Measurements from ENCODE around the gene KXD1.
"Not testable (repeated sequence)": the region's sequence is repeated elsewhere in the genome, so short reads cannot be mapped to it uniquely, and the experiment has no call there.

KXD1 gene

DNA sequence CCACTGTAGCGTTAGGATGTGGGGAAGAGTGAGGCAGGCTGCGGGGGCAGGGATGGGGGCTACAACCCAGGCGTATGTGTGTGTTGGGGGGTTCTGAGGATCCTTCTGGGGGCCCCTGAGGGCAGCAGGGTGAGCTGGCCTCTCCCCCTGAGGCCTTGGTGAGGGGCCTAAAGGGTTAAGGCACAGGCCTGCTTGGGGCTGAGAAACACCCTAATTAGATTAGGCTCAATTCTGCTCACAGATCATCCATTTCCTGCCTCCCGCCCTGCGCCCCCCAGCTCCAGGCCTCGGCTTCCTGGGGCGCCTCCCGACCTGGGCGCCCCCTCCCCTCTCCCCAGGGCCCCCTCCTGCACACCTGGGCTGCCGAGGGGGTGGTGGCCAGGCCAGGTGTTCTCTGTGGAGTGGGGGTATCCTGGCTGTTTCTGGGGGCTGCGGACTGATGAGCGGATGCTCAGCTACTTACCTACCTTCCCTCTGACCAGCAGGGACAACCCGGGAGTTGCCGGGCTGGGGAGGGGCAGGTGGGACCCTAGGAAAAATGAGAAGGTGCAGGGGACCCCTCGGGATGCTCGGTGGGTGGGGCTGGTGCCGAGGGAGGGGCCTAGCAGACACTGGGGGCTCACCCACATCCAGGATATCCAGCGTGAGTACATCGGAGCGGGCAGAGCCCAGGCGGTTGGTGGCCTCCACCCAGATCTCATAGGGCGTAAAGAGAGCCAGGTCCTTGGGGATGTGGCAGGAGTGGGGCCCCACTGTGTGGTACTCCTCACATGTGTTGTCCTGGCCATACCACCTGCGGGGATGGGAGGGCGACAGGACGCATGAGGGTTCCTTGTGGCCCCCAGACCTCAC lies 40.4 kb downstream of the KXD1 start:
- no peak overlapping the region for H3K4me2 ChIP-seq
- H4K20me1 ChIP-seq (ENCODE audit: insufficient read depth): no peaks in the 10 kb centered on the region
- H2AFZ ChIP-seq (ENCODE audit: low read depth): no peak overlapping the region
- no peak overlapping the region for H3K9ac ChIP-seq
- H3K27ac ChIP-seq: no peak overlapping the region
- H3K36me3 ChIP-seq (ENCODE audit: insufficient read depth): no peaks in the 10 kb centered on the region
- peaks cover 53% of the 10 kb centered on the region for H3K27me3 ChIP-seq (ENCODE audit: insufficient read depth, low read depth)
- peaks cover 6% of the 10 kb centered on the region for H3K4me1 ChIP-seq (ENCODE audit: low read depth, poor library complexity, severe bottlenecking)
- TF ChIP-seq, protein P1, sequence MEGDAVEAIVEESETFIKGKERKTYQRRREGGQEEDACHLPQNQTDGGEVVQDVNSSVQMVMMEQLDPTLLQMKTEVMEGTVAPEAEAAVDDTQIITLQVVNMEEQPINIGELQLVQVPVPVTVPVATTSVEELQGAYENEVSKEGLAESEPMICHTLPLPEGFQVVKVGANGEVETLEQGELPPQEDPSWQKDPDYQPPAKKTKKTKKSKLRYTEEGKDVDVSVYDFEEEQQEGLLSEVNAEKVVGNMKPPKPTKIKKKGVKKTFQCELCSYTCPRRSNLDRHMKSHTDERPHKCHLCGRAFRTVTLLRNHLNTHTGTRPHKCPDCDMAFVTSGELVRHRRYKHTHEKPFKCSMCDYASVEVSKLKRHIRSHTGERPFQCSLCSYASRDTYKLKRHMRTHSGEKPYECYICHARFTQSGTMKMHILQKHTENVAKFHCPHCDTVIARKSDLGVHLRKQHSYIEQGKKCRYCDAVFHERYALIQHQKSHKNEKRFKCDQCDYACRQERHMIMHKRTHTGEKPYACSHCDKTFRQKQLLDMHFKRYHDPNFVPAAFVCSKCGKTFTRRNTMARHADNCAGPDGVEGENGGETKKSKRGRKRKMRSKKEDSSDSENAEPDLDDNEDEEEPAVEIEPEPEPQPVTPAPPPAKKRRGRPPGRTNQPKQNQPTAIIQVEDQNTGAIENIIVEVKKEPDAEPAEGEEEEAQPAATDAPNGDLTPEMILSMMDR (conservative IDR thresholded peaks at IDR 0.05; ENCODE audit: low read depth, low read length): no peak
- no peaks in the 10 kb centered on the region for H3K79me2 ChIP-seq (ENCODE audit: insufficient read depth, low read depth)
- H3K4me3 ChIP-seq (IDR thresholded peaks at IDR 0.05; ENCODE audit: insufficient read depth, low read depth, low read length): no peak overlapping the region

DNA sequence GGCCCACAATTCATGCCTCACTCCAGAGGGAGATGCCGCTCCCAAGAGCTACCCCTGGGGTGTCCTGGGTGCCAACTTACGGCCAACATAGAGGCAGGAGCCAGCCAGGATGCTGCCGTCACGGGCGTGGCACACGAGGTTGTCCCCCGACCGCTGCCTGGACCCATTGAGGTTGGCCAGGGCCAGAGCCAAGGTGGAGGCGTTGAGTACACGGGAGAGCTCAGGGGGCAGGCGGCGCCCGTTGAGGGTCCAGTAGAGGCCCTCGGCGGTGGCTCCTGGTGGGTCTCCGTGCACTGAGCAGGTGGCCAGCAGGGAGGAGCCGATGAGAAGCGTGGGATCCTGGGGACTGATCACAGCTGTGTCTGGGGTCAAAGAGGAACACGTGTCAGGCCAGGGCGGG lies 41.8 kb downstream of the KXD1 start:
- Histone ChIP-seq H3K9ac (no peak overlapping the region), H3K4me3 (IDR thresholded peaks at IDR 0.05; ENCODE audit: insufficient read depth, low read depth, low read length) (no peak overlapping the region), H2AFZ (ENCODE audit: low read depth) (no peak overlapping the region), H3K27me3 (ENCODE audit: insufficient read depth, low read depth) (peaks cover 65% of the 10 kb centered on the region), H3K4me1 (ENCODE audit: low read depth, poor library complexity, severe bottlenecking) (peaks cover 4% of the 10 kb centered on the region), H3K4me2 (no peak overlapping the region), H3K36me3 (ENCODE audit: insufficient read depth) (no peaks in the 10 kb centered on the region), H3K79me2 (ENCODE audit: insufficient read depth, low read depth) (no peaks in the 10 kb centered on the region), H4K20me1 (ENCODE audit: insufficient read depth) (no peaks in the 10 kb centered on the region), H3K27ac (no peak overlapping the region)
- TF ChIP-seq, protein P1 (conservative IDR thresholded peaks at IDR 0.05; ENCODE audit: low read depth, low read length): no peak

DNA sequence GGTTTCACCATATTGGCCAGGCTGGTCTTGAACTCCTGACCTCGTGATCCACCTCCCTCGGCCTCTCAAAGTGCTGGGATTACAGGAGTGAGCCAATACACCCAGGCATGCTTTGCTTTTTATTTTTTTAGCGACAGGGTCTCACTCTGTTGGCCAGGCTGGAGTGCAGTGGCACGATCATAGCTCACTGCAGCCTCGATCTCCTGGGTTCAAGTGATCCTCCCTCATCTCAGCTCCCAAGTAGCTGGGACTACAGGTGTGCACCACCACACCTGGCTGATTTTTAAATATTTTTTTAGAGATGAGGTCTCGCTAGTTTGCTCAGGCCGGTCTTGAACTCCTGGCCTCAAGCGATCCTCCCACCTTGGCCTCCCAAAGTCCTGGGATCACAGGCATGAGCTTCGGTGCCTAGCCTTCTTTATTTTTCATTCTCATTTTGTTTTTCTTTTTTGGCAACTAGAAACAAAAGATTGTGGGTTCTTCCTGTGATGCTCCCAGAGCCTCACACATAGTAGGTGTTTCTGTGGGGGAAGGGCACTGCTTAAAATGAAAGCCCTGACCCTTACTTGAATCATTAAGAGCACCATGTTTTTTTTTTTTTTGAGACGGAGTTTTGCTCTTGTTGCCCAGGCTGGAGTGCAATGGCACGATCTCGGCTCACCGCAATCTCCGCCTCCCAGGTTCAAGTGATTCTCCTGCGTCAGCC lies 43.2 kb downstream of the KXD1 start:
- not testable (repeated sequence) for H3K4me3 ChIP-seq (IDR thresholded peaks at IDR 0.05; ENCODE audit: insufficient read depth, low read depth, low read length); H3K36me3 ChIP-seq (ENCODE audit: insufficient read depth); H3K79me2 ChIP-seq (ENCODE audit: insufficient read depth, low read depth); H3K27ac ChIP-seq; H3K9ac ChIP-seq; H3K4me2 ChIP-seq; H4K20me1 ChIP-seq (ENCODE audit: insufficient read depth); H2AFZ ChIP-seq (ENCODE audit: low read depth); H3K4me1 ChIP-seq (ENCODE audit: low read depth, poor library complexity, severe bottlenecking)
- H3K27me3 ChIP-seq (ENCODE audit: insufficient read depth, low read depth): peaks cover 74% of the 10 kb centered on the region

DNA sequence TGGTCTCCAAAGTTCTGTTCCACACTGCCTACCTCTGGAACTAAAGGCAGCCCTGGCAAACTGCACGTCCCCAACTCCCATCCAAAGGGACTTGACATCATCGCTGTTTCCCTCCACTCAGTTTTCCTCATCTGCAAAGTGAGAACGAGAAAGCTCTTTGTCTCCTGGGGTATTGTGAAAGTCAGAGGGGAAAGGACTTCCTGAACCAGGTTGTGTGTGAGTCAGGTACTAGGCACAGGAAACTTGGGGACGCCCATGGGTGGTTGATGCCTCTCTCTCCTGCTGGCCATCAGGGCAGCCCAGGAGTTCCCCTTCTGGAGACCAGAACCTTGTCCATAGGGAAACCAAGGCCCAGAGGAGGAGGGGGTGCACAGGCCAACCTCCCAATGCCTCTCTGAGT lies 44.2 kb downstream of the KXD1 start:
- no peaks in the 10 kb centered on the region for H4K20me1 ChIP-seq (ENCODE audit: insufficient read depth)
- no peak overlapping the region for H3K4me3 ChIP-seq (IDR thresholded peaks at IDR 0.05; ENCODE audit: insufficient read depth, low read depth, low read length)
- H3K9ac ChIP-seq: no peak overlapping the region
- TF ChIP-seq, protein P1 (conservative IDR thresholded peaks at IDR 0.05; ENCODE audit: low read depth, low read length): no peak
- no peaks in the 10 kb centered on the region for H3K36me3 ChIP-seq (ENCODE audit: insufficient read depth)
- no peaks in the 10 kb centered on the region for H3K4me1 ChIP-seq (ENCODE audit: low read depth, poor library complexity, severe bottlenecking)
- H3K4me2 ChIP-seq: no peak overlapping the region
- no peaks in the 10 kb centered on the region for H3K79me2 ChIP-seq (ENCODE audit: insufficient read depth, low read depth)
- no peak overlapping the region for H3K27ac ChIP-seq
- no peak overlapping the region for H2AFZ ChIP-seq (ENCODE audit: low read depth)
- H3K27me3 ChIP-seq (ENCODE audit: insufficient read depth, low read depth): peaks cover 77% of the 10 kb centered on the region

Data from KMS-11 (cell line).